NB4 (cell line): ENCODE results near the gene AOC3.

ENCODE experiments used
- POLR2A ChIP-seq: IDR thresholded peaks from 2 replicates; pipeline ENCODE4 v1.6.1; 2011; ENCODE audit warnings: mild to moderate bottlenecking; ENCODE audit not compliant: insufficient read length; ENCODE audit errors: extremely low read depth
- TF ChIP-seq, protein P1 (sequence below): IDR thresholded peaks from one replicate; pipeline ENCODE4 v1.5.1; 2012; ENCODE audit warnings: low read depth, low read length
- TF ChIP-seq, protein P2 (sequence below): IDR thresholded peaks from 2 replicates; pipeline ENCODE4 v1.6.1; 2011; ENCODE audit warnings: low read depth, low read length

- no peak for TF ChIP-seq POLR2A
- TF ChIP-seq, protein P1, sequence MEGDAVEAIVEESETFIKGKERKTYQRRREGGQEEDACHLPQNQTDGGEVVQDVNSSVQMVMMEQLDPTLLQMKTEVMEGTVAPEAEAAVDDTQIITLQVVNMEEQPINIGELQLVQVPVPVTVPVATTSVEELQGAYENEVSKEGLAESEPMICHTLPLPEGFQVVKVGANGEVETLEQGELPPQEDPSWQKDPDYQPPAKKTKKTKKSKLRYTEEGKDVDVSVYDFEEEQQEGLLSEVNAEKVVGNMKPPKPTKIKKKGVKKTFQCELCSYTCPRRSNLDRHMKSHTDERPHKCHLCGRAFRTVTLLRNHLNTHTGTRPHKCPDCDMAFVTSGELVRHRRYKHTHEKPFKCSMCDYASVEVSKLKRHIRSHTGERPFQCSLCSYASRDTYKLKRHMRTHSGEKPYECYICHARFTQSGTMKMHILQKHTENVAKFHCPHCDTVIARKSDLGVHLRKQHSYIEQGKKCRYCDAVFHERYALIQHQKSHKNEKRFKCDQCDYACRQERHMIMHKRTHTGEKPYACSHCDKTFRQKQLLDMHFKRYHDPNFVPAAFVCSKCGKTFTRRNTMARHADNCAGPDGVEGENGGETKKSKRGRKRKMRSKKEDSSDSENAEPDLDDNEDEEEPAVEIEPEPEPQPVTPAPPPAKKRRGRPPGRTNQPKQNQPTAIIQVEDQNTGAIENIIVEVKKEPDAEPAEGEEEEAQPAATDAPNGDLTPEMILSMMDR, result no peak
- TF ChIP-seq, protein P2, sequence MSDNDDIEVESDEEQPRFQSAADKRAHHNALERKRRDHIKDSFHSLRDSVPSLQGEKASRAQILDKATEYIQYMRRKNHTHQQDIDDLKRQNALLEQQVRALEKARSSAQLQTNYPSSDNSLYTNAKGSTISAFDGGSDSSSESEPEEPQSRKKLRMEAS, result no peak
These were observed 15.3 kb upstream of the AOC3 start for GRCh38 chr17:42835732-42836131.
